ENCODE data around the gene COX15.

GRCh38 chr10:99682752-99683151 lies 49.2 kb downstream of the COX15 start:
- TF ChIP-seq, protein P1, sequence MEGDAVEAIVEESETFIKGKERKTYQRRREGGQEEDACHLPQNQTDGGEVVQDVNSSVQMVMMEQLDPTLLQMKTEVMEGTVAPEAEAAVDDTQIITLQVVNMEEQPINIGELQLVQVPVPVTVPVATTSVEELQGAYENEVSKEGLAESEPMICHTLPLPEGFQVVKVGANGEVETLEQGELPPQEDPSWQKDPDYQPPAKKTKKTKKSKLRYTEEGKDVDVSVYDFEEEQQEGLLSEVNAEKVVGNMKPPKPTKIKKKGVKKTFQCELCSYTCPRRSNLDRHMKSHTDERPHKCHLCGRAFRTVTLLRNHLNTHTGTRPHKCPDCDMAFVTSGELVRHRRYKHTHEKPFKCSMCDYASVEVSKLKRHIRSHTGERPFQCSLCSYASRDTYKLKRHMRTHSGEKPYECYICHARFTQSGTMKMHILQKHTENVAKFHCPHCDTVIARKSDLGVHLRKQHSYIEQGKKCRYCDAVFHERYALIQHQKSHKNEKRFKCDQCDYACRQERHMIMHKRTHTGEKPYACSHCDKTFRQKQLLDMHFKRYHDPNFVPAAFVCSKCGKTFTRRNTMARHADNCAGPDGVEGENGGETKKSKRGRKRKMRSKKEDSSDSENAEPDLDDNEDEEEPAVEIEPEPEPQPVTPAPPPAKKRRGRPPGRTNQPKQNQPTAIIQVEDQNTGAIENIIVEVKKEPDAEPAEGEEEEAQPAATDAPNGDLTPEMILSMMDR (IDR thresholded peaks at IDR 0.05): no peak
- no peak for TF ChIP-seq POLR2A (IDR thresholded peaks at IDR 0.05)

All from uterus (tissue), 2 donors.